LNCaP clone FGC (cell line): ENCODE data around the gene YPEL5.

ENCODE experiments used
- DNase-seq: peaks from one replicate; pipeline ENCODE4 v3.0.0-alpha.2; 2011; ENCODE audit warnings: low read depth
- H3K4me3 ChIP-seq: 2 replicates; pipeline ENCODE4 v1.5.1; 2011; ENCODE audit warnings: mild to moderate bottlenecking, low read depth, low read length, control low read depth
- CTCF ChIP-seq: IDR thresholded peaks from 2 replicates; pipeline ENCODE4 v1.5.1; 2012; ENCODE audit warnings: mild to moderate bottlenecking; ENCODE audit not compliant: control insufficient read depth, insufficient read depth; ENCODE audit errors: extremely low read depth

YPEL5 gene

GRCh38 chr2:30178618-30179434 lies 32.0 kb downstream of the YPEL5 start:
- DNase-seq, result no peak
- TF ChIP-seq CTCF, result no peak

GRCh38 chr2:30179536-30179935 lies 32.7 kb downstream of the YPEL5 start:
- H3K4me3 ChIP-seq, result no peak overlapping the region
- DNase-seq, result no peak
- TF ChIP-seq CTCF, result no peak

More at GRCh38 chr2:30178618-30179434, 32.0 kb downstream of the YPEL5 start:
- no peak overlapping the region for H3K4me3 ChIP-seq

GRCh38 chr2:30180226-30180625 lies 33.4 kb downstream of the YPEL5 start:
- no peak for TF ChIP-seq CTCF
- DNase-seq, result no peak
- H3K4me3 ChIP-seq, result no peak overlapping the region

GRCh38 chr2:30181176-30181575 lies 34.4 kb downstream of the YPEL5 start:
- no peak for TF ChIP-seq CTCF
- H3K4me3 ChIP-seq, result no peak overlapping the region
- DNase-seq, result no peak

- H3K4me3 ChIP-seq, result no peak overlapping the region
- no peak for DNase-seq
- TF ChIP-seq CTCF, result no peak
Observed at GRCh38 chr2:30184035-30184434, 37.2 kb downstream of the YPEL5 start.

GRCh38 chr2:30185178-30185577 lies 38.4 kb downstream of the YPEL5 start:
- TF ChIP-seq CTCF, result no peak
- H3K4me3 ChIP-seq, result no peak overlapping the region
- DNase-seq, result peak; percentile 28

GRCh38 chr2:30188292-30188691 lies 41.5 kb downstream of the YPEL5 start:
- DNase-seq, result no peak
- TF ChIP-seq CTCF, result no peak

More at GRCh38 chr2:30188292-30188691, 41.5 kb downstream of the YPEL5 start:
- no peak overlapping the region for H3K4me3 ChIP-seq
